GF-D8 (cell line): ENCODE results near the gene CD8A.

ENCODE experiments used
- DNase-seq: peaks from one replicate; lab custom pipeline; 2025; lab: John Stamatoyannopoulos, UW

The CD8A gene

GRCh38 chr2:86808315-86809161 lies 17.8 kb upstream of the CD8A start:
- DNase-seq = peak; percentile 56

DNA sequence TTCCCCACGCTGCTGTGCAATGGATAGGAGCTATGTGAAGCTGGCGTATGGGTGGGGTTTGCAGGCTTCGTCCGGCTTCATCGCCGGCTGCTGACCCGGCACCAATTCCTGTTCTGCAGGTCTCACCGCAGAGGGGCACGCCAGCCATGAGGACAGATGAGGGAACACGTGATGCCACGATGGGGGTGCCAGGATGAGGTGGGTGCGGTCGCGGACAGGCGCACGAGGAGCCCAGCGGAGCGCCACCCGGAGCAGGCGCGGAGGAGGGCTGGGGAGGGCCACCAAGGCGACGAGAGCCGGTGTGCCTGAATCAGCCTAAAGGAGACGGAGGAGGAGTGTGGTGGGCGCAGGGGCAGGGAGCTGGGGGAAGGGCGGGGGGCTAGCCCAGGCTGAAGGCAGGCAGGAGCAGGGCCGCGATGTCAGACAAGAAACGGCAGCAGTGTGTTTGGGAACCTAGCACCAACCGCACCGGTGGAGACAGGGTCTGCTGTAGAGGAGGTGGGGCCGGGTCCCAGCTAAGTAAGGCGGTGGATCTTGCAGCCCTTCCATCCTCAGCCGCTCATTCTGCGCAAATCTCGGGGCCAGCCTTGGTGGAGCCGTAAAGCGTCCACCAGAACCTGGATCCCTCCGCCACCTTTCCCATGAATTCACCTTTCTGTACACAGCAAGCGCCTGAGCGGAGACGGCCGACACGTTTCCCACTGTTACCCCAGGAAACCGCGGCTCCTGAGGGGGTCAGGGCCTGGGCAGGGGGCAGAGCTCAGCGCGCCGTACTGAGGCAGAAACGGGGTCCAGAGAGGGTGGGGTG lies 17.0 kb upstream of the CD8A start:
- no peak for DNase-seq

DNA sequence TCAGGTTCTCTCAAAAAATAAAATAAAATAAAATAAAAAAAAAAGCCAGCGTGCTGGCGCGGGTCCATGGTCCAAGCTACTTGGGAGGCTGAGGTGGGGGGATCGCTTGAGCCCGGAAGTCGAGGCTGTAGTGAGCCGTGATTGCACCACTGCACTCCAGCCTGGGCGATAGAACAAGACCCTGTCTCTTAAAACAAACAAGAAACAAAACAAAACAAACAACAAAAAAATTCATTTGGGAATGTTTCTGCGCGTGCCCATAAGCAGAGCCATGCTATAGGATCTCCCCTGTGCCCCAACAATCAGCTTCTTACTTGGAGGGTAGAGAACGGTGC lies 16.4 kb upstream of the CD8A start:
- no peak for DNase-seq

- DNase-seq = no peak
Observed at GRCh38 chr2:86806059-86806857, 15.5 kb upstream of the CD8A start.

- no peak for DNase-seq
Observed at GRCh38 chr2:86800856-86801567, 10.3 kb upstream of the CD8A start.

DNA sequence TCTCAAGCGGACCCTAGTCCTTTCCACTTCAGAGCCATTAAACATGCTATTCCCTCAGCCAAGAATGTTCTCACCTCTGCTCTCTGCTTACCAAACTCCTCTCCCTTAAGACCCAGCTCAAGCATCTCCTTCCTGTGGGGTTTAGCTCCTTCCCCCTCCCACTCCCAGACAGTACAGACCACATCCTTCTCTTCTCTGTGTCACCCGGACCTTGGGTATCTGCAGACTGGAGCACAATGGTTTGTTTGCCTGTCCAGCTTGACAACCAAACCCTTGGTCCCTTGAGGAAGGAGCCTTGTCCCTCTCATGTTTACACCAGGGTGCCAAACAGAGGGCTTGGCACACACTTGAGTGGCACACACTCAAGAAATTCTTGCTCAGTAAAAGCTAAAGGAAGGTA lies 4.1 kb upstream of the CD8A start:
- DNase-seq = no peak

DNA sequence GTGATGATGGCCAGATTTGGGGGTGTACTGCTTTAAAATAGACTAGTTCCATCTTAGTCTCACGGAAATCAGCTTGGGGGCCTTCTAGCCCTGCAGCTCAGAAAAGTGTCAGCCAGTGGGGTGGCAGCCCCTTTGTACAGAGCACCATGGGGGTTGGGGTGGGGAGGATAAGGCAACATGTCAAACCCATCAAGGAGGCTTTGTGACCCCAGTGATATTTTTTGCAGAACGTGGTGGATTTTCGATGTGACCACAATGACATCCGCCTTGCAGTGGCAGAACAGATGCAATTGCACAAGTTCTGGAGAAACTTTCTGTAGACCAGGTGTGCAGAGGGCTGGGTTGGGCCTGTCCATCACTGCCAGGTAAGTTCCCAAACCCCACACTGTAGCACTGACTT lies 3.0 kb upstream of the CD8A start:
- DNase-seq = no peak

DNA sequence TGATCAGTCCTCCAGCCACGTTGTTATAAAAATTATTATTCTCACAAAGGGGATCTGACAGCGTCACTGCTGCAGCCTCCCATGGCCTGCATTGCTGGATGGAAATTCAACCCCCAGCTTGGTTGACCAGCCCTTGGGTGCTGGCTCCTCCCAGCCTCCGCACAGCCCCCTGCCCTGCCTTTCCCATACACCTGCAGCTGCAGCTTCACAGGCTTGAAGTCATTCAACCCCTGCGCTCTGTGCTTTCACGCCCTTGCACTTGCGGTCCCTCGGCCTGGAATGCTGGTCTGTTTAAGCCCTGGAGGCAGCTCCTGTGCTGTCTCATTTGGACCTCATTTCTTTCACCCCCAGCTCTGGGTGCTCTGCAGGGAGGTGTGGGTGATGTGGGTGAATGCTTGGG lies 860 bp upstream of the CD8A start:
- no peak for DNase-seq

- no peak for DNase-seq
Observed at GRCh38 chr2:86790134-86790675, 508 bp downstream of the CD8A start.

DNA sequence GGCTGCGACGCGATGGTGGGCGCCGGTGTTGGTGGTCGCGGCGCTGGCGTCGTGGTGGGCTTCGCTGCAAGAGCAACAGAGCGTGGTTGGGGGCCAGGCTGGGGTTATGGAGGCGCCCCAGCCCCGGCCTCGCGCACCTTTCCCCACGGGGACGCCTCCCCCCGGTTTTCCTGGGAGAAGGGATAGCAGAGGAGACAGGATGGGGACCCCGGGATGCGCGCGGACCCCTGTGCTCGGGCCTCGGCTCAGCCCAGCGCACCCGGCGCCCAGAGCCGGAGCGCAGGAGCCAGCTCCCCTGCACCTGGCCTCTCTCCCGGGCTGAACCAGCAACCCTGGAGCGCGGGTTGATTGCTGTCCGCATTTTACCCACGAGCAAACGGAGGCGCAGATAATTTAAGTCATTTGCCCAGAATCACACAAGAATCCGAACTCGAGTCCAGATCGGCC lies 1.0 kb downstream of the CD8A start:
- DNase-seq = no peak

- DNase-seq = no peak
Observed at GRCh38 chr2:86788881-86789686, 1.6 kb downstream of the CD8A start.

DNA sequence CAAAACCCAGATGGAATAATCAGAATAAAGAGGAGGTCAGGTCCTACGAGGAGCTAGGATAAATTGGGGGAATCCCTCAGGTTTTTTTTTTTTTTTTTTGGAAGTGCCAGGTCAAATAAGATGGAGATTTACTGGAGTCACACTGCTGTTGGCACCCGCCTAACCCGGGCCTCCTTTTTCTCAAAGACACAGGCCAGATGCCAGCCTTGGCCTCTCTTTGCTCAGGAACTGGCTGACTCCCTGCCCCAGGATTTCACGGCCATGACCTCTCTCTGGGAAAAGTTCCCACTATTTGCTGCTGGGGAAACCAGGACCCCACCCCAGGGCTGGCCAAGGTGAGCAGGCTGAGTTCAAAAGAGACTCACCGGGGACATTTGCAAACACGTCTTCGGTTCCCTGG lies 2.5 kb downstream of the CD8A start:
- no peak for DNase-seq

DNA sequence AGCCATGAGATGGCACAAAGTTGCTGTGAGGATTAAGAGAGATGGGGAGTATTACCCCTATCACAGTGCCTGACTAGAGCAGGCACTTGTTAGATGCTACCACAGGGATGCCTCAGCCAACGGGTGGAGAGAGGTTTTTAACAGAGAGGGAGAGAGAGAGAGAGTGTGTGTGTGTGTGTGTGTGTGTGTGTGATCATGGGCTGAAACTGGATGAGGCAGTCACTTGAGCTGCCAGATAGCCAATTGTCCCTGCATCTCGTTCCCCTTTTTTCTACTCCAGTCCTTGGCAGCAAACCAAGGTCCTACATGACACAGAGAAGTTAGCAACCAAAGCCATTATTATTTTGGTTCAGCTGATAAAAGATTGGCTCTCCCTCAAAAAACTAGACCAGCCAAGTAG lies 3.0 kb downstream of the CD8A start:
- no peak for DNase-seq

DNA sequence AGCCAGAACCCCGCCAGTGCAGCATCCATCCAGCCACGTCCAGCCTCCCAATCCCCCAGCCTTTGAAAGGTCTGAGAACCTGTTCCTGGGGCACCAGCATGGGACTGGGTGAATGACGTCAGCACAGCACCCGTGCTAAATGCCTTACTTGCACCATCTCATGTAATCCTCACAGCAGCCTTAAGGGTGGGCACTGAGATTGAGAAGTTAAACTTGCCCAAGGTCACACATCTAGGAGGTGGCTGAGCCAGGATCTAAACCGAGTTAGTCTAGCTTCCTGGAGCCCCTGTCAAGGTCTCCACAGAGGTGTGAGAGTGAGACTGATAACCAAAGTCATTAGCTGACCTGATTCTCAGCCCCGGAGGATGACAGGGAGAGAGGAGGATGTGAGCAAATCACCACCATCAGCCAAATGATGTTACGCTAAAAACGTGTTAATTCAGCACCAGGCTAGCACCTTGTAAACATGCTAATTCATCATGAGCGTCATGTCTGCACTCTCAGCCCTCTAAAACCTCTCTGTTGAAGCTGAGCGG lies 4.6 kb downstream of the CD8A start:
- no peak for DNase-seq

GRCh38 chr2:86785456-86785855 lies 5.3 kb downstream of the CD8A start:
- DNase-seq = no peak

DNA sequence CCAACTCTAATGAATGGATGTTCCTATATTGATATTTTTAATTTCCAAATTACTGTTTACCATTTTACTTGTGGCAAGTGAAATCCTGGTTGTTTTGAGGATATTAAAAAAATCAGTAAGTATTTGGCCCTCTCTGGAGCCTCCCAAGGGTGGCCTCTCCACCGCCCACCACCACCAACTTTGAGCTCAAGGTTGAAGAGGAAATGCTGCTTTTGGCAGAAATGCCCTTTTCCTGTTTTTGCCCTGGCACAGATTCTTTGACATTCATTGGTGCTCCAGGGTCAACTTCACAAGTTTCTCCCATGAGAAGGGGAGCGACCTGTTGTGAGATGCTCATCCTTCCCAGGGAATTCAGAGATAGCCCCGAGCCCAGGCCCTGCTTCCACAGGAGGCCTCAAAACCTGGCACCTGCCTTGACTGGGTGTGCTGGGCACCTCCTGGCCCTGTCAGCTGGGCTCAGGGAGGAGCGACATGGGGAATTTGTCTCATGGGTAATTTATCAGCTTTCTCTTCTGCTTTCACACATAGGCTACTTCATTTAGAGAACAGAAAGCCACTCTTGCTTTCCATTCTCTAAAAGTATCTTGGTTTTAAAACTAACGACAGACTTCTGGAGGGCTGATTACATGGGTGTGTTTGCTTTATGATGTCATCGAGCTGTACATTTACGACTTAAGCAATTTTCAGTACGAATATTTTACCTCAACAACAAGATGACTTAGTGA lies 6.9 kb downstream of the CD8A start:
- no peak for DNase-seq

DNA sequence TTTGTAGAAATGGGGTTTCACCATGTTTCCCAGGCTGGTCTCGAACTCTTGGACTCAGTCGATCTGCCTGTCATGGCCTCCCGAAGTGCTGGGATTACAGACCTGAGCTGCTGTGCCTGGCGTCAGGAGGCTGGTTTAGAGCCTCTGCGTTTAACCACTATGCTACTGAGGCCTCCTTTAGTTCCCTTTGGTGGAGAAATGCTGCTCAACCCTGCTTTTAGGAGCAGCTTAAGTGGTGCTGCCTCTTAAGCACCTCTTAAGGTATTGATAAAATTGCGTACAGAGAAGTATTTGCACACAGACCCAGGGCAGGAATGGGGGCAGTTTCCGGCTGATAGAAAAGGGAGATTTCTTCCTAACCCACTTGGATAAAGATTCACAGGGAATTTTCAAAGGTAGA lies 8.0 kb downstream of the CD8A start:
- DNase-seq = no peak

- peak; percentile 6 for DNase-seq
Observed at GRCh38 chr2:86781363-86781762, 9.3 kb downstream of the CD8A start.

GRCh38 chr2:86779971-86780370 lies 10.7 kb downstream of the CD8A start:
- no peak for DNase-seq

- no peak for DNase-seq
Observed at GRCh38 chr2:86778957-86779356, 11.8 kb downstream of the CD8A start.
